Measurements from ENCODE around the gene CHMP3.

DNA sequence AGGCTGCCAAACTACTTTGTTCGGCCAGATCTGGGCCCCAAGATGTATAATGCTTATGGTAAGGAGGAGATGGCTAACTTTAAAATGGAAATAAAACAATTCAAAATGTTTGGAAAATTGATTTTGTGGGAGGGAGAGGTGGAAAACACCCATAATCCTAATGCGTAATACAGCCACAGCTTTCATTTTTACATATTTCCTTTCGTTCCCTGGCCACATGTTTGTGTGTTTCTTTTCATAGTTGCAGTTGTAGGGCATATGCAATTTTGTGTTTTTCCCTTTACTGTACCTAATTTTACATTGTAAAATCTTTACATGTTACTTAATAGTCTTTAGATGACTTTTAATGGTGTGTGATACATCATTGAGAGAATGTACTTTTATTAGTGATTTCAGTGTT, 77.4 kb downstream of the CHMP3 start:
- TF ChIP-seq, protein P1, sequence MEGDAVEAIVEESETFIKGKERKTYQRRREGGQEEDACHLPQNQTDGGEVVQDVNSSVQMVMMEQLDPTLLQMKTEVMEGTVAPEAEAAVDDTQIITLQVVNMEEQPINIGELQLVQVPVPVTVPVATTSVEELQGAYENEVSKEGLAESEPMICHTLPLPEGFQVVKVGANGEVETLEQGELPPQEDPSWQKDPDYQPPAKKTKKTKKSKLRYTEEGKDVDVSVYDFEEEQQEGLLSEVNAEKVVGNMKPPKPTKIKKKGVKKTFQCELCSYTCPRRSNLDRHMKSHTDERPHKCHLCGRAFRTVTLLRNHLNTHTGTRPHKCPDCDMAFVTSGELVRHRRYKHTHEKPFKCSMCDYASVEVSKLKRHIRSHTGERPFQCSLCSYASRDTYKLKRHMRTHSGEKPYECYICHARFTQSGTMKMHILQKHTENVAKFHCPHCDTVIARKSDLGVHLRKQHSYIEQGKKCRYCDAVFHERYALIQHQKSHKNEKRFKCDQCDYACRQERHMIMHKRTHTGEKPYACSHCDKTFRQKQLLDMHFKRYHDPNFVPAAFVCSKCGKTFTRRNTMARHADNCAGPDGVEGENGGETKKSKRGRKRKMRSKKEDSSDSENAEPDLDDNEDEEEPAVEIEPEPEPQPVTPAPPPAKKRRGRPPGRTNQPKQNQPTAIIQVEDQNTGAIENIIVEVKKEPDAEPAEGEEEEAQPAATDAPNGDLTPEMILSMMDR (IDR thresholded peaks at IDR 0.05), result no peak
- TF ChIP-seq SIN3A (IDR thresholded peaks at IDR 0.05; ENCODE audit: borderline replicate concordance, insufficient read depth, low read depth, low read length), result no peak
- no peak for TF ChIP-seq POLR2AphosphoS5 (IDR thresholded peaks at IDR 0.05; ENCODE audit: low read depth, low read length)
- no peak for TF ChIP-seq REST (IDR thresholded peaks at IDR 0.05; ENCODE audit: insufficient read depth in 1 of 2, low read depth in 2 of 2, low read length in 1 of 2)
- TF ChIP-seq TCF7L2 (IDR thresholded peaks at IDR 0.05; ENCODE audit: low read depth, low read length), result no peak

Measured in Panc1 (cell line).